RKO (cell line): ENCODE measurements around the gene ARMC12.
A peak's percentile ranks its signal among the peaks of the same experiment; 100 is the strongest.
"Not testable (repeated sequence)": the region's sequence is repeated elsewhere in the genome, so short reads cannot be mapped to it uniquely, and the experiment has no call there.

Source experiments
- DNase-seq: peaks from one replicate; pipeline ENCODE4 v3.0.0-alpha.2; 2016; ENCODE audit warnings: low spot score

Gene ARMC12

DNA sequence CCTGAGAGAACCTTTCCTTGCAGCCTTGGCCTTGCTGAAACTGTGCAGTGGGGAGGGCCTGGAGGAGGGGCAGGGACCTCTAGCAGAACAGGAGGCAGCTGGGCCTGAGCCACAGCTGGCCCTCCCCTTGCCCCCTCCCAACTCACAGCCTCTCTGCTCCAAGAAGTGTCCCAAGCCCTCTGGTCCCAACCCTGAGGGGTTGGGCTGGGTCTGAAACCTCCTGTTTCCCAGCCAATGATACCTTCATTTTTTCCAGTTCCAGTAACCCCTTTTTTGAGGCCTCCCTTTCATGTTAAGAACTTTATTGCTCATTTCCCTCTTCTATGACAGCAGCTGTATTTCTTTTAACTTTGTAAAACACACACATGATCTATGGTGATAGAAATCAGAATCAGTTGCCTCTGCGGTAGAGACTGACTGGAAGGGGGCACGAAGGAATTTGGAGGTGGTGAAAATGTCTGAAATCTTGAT is 17.9 kb upstream of the ARMC12 start:
- no peak for DNase-seq

DNA sequence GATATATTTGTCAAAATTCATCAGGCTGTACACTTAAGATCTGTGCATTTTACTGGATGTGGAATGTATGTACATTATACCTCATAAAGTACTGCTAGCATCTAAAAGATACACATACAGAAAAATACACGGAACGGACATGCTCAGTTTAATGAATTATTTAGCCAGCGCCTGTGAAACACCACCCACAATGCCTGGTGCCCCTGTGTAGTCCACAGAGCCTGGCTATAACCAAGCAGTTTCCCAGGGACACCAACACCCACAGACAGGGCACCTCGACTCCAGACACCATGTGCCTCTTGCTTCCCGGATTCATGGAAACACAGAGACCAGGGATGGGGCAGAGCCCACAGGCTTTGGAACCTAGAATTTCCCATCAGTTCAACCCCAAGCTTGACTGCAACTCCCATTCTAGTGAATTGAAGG is 17.4 kb upstream of the ARMC12 start:
- no peak for DNase-seq

DNA sequence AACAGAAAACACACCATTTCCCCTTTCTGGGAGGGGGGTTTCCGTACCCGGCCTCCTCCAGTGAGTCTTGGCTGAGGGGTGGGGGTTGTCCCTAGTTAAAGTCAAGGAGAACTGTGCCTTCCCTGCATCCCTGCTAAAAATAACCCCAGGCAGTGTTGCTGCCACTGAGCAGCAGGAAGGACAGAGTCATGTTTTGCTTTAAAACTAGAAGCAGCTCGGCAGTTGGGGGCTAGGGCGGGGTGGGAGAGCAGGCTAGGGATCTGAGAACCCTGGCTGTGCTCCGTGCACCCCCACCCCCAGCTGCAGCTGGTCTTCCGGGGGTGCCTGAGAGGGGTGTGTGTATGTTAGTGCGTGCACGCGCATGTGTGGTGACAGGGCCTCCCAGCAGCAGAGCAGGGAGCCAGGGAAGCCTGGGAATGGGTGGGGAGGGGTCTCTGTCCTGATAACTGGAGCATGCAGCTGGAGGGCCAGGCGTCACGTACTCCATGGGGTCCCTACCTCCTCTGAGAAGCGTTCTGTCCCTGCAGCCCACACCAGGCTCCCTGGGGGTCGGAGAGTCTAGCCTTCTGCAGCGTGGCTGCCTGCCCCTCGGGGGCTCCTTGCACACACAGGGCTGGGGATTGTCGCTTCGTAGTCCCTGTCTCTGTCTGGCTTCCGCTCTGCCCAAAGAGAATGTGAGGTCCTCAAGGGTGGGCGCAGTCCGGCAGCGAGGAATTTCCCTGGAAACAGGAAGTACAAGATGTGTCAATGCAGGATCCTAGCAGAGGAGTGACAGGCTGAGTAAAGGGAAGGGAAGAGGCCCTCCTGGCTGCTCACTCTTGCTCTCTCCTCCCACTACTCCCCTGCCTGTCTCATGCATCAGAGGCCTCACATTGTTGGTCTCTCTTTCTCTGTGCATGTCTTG is 16.8 kb upstream of the ARMC12 start:
- DNase-seq, result no peak

DNA sequence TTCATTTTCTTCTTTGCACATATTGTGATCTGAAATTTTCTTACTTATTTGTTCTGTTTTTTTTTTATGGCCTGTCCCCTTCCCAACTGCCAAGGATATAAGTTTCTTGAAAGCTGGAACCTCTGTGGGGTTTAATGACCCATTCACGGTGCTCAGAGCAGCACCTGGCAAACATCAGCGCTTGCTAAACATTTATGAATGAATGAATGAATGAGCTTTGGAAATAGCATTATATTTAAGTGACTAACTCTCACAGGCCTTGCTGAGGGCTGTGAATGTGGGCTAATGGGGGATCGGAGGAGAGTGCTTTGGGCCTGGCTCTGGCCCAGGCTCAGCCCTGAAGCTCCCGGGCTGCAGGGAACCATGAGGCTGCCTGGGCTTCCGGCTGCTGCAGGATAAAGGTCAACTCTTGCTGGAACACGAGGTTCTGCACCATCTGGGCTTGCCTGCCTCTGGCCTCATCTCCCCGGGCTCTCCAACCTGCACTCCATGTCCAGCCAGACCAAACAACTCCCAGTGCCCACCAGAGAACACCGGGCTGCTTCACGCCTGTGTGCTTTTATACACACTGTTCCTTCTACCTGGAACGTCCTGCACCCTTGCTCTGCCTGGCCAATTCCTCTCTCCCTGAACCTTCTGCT is 14.6 kb upstream of the ARMC12 start:
- no peak for DNase-seq

DNA sequence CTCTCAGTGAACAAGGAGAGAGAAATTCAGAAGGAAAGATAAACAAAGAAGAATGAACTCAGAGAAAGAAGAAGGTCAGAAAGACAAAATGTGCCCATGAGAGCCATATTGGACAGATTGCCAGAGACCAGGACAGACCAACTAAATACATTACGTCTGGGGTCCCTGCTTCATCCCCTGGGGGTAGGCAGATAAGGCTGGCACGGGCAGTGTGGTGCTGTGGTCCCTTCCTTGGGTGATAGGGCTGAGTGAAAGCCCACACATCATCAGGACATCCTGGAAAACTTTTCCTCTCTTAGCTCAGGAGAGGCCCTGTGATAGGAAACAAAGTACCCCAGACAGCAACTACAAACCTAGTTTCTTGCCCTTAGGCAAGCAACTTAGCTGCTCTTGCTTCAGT is 13.2 kb upstream of the ARMC12 start:
- no peak for DNase-seq

DNA sequence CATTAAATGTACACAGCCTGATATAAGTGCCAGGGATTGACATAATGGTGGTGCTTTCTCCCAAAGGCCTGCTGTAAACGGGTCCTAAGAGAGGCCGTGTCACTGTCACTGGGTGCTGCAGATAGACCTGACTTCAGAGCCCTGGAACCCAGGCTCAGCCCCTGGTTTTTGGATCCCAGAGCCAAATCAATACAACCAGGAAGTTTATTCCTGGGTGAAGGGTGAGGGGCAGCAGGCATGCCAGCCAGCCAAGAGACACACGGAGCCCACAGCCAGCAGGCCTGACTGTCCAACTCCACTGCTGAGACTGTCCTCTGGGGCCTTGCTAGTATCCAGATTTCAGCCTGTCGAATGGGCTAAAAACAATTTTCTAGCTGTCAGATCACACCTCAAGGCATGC is 12.8 kb upstream of the ARMC12 start:
- DNase-seq, result no peak

DNA sequence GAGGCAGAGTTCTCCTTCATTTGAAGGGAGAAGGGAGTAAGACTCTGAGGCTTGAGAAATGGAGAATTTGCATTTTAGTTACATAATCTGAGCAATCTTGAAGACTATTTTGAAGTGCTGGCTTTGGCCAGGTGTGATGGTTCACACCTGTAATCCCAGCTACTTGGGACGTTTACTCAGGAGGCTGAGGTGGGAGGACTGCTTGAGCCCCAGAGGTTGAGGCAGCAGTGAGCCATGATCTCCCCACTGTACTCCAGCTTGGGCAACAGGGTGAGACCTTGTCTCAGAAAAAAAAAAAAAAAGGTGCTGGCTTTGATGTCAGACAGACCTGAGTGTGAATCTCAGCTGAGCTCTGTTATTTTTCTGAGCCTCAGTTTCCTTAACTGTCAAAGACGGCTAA is 12.4 kb upstream of the ARMC12 start:
- no peak for DNase-seq

DNA sequence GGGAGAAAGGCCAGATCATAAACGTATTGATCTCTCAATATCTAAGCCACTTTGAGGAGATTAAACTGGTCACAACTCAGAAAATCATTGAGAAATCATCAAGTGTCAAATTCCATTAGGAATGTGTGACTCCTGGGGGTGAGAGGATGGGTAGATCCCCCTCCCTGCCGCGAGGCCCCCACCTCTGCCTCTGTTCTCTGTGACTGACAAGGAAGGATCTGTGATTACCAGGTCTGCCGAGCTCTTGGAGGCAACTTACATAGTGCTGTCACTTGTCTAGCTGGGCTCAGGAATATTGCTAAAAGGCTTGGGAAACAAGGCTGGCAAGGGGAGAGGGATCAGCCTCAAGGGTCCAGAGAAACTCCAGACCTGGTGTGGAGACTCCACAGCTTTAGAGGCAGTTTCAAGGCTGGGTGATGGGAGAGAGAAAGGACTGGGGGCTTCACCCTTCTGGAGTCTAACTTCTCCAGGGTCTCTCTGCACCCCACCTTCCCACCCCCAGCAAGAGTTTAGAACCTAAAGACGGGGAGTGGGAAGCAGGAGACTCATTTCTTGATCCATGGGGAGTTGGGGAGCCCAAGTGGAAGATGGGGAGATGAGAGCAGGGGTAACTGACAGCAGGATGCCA is 11.6 kb upstream of the ARMC12 start:
- no peak for DNase-seq

DNA sequence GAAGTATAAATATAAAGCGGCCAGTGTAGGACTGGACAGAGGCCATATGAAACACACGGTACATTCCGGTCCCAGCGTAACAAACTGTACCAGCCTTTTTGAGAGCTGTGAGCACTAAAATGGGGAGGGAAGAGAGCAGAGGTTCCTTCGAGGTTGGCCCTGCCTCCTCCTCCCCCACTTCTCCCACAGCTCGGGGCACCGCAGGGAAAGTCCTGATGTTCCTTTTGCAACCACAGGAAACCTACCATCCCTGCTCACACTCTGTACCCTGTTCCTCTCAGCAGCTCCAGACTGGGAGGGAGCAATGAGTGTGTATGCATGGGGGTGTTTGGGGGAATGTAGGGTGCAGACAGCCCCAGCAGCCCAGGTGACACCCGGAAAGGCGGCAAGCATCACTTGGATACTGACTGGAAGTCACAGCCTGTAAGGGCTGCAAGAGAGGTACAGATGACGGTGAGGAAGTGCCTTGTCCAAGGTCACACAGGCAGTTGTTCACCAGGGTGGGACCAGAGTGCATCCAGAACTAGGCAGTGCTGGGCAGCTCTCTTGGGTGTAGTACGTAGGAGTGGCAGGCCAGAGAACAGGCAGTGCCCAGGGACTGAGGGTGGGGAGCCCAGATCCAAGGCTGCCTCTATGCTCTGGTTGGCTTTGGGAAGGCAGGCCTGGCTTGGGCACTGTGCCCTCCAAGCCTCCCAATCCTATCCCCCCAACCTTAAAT is 11.0 kb upstream of the ARMC12 start:
- DNase-seq, result no peak

DNA sequence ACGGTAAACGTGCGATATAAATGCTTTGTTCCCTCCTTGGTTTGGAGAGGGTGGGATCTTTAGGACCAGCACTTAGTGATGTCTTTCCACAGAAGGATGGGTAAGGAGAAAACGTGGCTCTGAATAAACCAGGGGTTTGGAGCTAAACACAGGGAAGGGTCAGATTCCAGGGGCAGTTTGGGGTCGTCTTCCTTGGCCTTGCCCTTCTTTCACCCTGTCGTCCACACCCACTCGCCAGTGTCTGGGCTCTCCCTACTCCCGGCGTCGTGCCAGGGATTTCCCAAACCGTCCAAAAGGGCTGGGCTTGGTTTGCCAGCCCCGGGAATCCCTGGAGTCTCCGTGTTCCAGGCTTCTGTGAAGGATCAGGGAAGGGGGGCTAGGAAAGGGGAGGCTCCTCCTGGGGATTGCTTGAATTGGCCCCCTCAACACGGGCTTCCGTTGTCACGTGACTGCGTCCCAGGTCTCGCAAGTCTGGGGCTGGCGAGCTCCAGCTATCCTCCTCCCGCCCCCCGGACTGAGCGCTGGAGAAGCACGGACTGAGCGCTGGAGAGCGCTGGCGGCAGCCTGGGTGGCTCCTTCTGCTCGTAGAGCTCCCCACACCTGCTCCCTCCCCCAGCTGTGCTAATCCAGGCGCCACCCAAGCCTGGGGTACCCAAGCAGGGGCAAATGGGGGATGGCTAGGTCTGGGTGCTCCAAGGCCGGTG is 9.4 kb upstream of the ARMC12 start:
- DNase-seq, result peak; percentile 67

DNA sequence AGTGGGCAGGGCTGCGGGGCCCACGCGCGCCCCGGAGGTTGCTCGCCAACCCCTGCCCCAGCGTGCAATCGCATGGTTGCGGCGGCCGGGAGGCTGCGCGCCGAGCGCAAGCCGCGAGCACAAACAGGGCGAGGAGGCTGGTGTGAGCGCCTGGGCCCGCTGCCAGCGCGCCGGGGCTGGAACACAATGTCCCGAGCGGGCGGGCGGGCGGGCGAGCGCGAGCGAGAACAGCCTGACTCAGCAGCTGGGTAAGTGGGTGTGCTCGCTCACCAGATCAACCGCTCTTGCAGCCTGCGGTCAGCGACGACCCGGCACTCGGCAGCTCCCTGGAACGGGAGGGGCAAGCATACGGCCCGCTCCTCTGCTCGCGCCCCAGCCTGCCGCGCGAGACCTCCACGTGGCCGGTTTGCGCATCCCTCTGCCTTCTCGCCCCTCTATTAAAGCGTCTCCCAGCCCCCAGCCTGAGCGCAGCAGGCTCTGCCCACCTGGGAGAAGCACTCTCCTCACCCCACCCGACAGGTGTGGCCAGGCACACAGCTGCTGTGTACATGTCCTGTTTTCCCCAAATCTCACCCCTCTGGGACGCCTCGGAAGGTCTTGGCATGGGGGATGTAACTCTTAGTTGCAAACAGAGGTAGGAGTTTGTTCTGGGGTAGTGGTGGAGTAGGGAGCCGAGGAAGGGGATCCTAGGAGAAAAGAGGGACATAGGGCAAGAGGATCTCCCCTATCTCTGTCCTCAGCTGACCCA is 8.7 kb upstream of the ARMC12 start:
- DNase-seq, result peak; percentile 94

DNA sequence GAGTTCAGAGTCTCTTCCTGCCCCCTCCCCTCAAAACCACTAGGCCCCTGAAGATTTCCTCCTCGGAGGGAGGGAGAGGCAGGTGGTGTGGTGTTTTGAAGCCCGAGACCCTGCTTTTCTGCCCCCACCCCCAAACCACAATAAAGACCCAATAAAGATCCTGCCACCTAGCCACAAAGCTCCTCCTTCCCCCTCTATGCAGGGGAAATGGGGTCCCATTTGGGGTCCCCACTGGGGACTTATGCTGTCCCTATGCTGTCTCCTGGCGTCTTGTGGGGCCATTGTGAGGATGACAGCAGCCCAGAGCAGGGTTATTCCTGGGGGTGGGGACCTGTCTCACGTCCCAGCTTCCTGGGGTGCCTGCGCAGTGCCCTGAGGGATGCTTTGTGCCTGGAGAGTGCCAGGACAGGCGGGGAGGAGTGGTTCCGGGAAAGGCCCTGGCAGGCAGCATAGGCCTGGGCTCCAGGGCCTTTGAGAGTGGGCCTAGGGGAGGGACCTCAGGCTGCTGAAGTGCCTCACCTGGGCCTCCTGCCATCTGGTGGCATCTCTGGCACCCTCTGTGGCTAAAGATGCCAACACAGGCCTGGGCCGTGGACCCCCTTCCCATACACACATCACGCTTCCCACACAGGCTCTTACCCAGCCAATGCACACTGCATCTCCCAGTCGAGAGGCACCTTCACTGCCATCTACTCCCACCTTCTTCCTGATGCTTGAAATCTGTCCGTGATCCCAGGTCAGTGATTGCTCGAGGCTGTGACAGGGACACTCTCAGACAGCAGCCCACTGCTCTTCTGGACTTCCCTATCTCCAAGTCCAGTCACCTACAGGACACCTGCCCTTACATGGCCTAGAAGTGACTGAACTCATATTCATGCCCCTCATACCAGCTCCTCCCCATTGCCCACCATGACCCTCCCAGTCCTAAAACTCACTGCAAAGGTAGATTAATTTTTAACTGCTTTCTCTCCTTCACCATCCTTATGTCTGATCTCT is 7.9 kb upstream of the ARMC12 start:
- DNase-seq, result no peak

DNA sequence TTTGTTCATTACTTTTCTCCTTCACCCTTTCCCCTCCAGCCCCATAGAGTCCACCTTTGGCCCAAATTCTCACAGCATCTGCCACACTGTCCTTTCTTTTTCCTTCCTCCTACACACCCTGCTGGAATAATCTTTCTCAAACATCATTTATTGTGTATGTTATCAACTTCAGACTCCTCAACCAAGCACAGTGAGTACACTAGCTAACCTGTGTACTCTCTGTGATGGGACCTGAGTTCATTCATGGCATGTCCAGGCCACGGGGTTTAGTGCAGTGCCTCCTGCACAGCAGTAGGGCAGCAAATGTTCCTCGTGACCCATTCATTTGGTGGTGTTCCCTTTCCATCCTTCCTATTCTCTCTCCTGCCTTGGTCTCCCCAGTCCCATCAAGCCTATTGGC is 7.1 kb upstream of the ARMC12 start:
- no peak for DNase-seq

DNA sequence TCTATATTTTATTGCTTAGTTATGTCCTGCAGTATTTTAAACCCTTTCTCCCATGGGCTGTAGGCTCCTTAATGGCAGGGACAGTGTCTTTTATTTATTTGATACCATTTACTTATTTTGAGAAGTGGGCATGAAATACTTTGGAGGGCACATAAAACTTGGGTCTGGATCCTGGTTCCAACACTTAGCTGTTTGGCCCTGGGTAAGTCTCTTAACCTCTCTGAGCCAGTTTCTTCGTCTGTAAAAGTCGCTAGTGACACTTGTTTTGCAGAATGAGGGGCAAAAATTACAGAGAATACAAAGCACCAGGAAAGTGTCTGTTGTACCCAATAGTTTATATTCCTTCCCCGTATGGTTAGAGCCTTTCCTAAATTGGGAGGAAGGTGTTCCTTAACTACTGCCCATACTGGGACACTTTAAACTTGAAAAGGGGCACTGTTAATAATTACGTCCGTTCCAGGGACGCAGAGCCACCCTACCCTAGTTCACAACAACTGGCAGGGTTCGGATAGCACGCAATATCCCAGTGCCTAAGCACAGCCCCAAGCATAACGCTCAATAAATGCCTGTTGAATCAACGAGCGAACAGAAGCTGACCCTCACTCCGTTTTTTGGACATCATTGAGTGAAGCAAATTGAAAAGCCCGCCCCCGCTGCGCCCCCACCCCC is 6.0 kb upstream of the ARMC12 start:
- no peak for DNase-seq

DNA sequence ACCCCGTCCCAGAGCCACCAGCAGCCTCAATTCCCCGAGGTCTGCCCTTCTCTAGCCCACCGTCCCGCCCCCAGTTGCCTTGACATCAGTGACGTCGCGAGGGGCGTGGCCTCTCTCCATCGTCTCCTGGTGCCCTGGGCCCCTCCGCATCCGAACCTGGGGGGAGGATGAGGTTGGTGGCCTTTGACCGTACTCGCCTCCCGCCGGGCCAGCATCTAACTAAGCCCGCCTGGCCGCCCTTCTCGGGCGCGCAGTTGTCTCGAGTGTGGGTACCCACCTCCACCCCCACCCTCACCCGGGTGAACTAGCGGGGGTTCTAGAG is 5.5 kb upstream of the ARMC12 start:
- DNase-seq, result peak; percentile 76

DNA sequence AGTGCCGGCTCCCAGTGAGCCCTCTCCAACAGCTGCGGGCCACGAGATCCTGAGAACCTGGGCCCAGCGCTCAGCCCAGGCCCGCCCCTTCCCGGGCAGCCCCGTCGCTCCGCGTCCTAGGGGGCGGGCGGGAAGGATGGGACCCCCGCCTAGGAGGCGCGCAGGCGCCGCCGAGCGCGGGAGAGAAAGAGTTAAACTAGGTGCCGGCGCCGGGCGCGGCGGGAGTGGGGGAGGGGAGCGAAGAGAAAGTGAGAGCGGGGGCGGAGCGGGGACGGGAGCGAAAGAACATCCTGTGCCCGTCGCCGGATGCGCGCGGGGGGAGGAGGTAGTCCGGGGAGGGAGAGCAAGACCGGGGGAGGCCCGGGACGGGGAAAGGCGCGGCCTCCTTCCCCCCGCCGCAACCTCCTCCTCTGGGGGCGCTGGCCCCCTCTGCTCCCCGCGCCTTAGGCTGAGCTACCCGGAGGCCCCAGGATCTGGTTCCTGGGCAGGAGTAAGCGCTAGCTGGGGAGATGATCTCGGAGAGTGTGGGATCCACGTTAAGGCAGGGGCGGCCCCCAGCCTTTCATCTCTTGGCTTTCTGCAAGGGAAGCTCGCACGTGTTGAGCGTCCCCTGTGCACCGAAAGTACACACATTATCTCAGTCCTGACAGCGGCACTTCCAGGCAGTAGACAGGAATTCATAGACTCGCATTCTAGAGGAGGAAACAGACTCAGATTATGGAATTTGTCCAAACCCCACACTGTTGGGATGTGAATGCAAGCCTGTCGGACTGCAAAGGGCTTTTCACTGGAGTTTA is 4.9 kb upstream of the ARMC12 start:
- DNase-seq, result peak; percentile 88

DNA sequence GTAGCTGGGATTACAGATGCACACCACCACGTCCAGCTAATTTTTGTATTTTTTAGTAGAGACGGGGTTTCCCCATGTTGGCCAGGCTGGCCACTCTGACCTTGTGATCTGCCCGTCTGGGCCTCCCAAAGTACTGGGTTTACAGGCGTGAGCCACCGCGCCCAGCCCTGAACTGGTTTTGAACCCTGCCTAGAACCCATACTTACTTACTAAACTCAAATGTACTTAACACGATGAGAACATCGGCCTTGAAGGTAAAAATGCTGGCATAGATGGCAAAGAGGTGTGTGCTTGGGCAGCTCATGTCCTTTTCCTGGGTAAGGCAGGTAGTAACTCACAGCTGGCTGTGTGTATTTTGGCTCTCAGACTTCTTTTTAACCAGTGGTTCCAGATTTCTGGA is 3.2 kb upstream of the ARMC12 start:
- DNase-seq, result no peak

DNA sequence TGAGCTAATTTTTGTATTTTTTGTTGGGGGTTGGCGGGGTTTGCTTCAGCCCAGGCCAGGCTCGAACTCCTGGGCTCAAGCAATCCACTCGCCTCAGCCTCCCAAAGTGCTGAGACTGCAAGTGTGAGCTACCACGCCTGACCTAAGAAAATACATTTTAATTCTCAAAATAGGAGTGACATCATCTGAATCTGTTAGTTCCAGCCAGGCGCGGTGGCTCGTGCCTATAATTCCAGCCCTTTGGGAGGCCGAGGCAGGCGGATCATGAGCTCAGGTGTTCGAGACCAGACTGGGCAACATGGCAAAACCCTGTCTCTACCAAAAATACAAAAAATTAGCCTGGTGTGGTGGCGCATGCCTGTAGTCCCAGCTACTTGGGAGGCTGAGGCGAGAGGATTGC is 2.5 kb upstream of the ARMC12 start:
- not testable (repeated sequence) for DNase-seq
